ENCODE measurements around the gene TCF3.
"Not testable (repeated sequence)": the region's sequence is repeated elsewhere in the genome, so short reads cannot be mapped to it uniquely, and the experiment has no call there.

Gene TCF3

DNA sequence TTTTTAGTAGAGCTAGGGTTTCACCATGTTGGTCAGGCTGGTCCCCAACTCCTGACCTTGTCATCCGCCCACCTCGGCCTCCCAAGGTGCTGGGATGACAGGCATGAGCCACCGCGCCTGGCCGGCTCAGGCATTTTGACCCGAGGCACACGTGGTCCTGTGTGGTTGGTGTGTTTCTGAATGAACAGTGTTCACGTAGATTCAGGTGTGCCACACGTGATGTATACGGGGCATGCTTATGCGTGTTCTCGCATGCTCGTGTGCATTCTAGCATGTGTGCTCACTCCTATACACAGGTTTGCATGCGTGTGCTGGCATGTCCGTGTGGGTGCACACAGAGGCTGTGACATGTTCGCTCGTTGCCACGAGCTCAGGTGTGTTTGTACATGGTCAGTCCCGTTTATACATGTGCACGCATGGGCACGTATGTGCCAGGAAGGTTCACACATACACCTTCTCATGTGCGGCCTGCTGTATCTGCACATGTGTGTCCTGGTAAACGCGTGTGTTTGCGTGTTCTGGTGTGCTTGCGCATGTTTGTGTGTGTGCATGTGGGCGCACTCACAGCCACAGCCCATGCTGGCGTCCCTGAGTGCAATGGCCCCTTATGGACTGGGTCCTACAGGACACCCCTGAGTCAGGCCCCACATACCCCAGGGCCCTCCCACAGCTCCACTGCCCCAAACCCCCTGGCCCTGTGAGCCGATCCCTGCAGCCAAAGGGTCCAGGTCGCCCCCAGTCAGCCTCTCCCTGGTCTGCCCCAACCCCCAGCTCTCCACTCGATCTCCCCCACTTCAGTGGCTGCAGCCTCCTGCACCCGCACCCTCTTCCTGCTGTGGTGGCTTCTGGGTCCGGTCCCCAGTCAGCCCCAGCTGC lies 20.6 kb upstream of the TCF3 start:
- no peak for DNase-seq (ENCODE audit: low read depth, low spot score)

DNA sequence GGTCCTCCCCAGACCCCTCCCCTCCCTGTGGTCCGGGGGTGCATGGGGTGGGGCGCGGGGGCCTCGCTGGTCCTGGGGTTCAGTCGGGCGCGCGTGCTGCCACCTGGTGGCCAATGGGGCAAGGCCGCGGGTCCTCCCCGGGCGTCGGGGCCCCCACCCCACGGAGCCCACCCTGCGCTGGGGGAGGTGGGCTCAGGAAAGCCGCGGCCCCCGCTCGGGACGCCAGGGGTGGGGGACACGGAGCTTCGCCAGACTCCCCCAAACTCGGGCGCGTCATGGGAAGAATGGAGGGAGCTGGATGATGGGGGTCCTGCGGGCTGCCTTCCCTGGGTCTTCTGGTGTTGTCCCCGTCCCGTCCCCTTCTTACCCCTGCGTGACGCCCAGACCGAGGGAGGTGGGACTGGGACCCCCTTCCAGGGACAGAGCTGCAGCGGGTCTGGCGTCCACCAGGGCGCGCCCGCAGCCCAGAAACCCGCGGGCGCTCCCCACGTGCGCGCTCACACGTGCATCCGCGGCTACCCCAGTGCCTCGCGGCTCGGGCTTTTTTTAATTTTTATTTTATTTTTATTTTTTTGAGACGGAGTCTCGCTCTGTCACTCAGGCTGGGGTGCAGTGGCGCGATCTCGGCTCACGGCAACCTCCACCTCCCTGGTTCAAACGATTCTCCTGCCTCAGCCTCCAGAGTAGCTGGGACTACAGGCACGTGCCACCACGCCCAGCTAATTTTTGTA lies 19.8 kb upstream of the TCF3 start:
- DNase-seq (ENCODE audit: low read depth, low spot score): no peak

DNA sequence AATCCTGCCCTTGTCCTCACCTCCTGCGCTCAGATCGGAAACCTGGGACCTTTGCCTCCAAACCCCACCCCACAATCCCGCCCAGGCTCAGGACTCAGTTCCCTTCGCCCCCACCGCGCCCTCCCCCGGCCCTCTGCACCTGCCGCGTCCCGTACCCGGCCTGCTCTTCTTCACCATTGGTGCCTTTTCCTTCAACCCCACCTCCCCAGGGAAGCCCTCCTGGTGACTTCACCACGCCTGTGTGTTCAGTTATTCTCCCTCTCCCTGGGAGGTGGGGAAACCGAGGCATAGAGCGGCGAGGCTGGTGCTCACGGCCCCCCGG lies 19.3 kb upstream of the TCF3 start:
- DNase-seq (ENCODE audit: low read depth, low spot score): no peak

DNA sequence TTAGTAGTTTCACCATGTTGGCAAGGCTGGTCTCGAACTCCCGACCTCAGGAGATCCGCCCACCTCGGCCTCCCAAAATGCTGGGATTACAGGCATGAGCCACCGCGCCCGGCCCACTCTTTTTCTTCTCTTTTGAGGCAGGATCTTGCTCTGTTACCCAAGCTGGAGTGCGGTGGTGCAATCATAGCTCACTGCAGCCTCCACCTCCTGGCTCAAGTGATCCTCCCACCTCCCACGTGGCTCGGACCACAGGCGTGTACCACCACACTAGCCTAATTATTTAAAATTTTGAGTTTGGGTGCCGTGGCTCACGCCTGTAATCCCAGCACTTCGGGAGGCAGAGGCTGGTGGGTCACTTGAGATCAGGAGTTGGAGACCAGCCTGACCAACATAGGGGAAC lies 18.3 kb upstream of the TCF3 start:
- not testable (repeated sequence) for DNase-seq (ENCODE audit: low read depth, low spot score)

DNA sequence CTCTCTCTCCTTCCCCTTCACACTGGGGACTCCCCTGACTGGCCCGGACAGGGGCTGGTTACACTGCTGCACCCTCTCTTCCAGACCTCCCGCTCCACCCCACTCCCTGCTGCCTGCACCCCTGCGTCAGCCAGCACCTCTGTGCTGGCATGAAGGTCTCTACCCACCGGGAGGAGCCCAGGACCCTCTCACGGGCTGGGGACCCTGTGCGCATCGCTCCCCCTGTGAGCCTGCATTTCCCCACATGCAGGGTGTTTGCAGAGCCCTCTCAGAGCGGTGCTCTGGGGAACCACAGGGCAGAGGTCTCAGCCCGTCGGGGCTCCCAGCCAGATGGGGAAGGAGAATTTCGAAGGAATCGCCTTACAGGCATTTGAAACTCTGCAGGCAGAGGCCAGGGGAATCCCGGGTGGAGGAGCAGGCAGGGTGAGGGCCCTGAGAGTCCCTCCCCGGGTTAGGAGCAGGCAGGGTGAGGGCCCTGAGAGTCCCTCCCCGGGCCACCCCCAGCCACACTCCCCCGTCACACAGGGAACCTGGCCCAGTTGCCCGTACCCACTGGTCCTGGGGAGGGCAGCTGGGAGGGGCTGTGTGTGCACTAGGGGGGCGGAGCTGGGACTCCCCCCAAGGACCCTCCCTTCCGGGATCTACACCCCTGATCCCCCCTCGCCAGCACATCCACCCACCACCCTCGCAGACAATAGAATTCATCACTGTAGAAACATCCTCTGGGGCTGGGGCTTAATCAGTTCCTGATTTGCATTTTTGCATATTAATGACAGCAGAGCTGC lies 16.3 kb upstream of the TCF3 start:
- no peak for DNase-seq (ENCODE audit: low read depth, low spot score)

DNA sequence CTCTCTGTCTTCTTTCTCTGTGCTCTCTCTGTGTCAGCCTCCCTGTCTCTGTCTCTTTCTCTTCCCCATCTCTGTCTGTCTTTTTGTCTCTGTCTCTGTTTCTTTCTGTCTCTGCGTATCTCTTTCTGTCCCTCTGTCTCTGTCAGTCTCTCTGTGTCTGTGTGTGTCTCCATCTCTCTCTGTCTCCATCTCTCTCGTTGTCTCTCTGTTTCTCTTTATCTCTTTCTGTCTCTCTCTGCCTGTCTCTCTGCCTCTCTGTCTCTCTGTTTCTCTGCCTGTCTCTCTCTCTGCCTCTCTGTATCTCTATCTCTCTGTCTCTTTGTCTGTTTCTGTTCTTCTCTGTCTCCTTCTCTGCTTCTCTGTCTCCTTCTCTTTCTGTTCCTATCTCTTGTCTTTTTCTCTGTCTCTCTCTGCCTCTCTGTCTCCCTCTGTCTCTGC lies 15.7 kb upstream of the TCF3 start:
- DNase-seq (ENCODE audit: low read depth, low spot score): no peak

DNA sequence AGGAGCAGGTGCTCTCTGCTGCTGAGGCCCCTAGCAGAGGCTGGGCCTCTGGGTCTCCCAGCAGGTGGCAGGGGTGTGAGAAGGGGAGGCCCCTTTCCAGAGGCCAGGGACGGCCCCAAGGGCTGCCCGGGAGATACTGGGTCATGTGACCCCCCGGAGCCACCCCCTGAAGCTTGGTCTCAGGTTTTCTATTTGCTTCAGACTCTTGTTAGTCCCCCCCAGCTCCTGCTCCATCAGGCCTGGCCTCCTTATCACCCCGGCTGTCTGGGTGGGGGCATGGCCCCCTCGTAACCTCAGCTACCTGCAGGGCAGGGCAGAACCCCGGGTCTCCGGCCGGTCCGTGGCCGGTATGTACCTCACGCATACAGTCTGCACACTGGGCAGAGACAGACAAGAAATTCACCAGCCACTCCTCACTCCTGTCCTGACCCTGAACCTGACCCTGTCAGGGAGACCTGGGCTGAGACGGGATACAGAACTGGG lies 13.2 kb upstream of the TCF3 start:
- DNase-seq (ENCODE audit: low read depth, low spot score): no peak

DNA sequence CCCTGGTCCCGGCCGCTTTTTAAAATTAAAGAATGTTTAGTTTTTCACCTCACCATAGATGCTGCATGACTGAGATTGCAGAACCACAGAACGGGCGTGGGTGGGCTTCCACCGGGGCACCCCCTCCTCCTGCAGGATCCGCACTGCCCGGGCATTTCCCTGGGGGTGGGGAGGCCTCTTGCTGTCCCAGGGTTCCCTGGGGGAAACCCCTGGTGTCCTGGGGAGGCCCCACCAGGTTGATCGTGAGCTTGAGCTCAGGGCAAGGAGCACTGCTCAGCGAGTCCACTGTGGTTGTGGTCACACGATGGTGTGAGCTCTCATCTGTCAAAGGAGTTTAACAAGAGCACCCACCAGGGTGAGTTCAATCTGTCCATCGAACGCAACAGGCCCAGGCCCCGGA lies 11.4 kb upstream of the TCF3 start:
- no peak for DNase-seq (ENCODE audit: low read depth, low spot score)

DNA sequence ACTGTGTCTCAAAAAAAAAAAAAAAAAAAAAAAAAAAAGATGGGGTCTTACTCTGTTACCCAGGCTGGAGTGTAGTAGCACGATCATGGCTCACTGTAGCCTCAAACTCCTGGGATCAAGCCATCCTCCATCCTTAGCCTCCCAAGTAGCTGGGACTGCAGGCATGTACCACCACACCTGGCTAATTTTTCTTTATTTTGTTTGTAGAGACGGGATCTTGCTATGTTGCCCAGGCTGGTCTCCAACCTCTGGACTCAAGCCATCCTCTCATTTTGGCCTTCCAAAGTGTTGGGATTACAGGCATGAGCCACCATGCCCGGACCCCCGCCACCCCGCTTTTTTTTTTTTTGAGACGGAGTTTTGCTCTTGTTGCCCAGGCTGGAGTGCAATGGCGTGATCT lies 10.8 kb upstream of the TCF3 start:
- not testable (repeated sequence) for DNase-seq (ENCODE audit: low read depth, low spot score)

DNA sequence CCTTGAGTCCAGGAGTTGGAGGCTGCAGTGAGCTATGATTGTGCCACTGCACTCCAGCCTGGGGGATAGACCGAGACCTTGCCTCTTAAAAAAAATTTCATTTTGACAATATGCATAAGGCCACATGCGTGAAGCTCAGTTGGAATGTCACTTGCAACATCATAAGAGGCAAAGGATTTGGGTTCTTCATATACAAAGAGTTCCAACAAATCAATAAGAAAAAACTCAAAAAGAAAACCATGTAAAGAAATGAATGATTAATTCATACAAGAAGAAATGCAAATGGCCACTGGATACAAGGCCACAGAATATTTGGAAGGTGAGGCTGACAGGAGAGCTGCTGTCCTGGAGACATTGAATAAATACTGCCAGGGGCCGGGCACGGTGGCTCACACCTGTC lies 9.6 kb upstream of the TCF3 start:
- no peak for DNase-seq (ENCODE audit: low read depth, low spot score)

DNA sequence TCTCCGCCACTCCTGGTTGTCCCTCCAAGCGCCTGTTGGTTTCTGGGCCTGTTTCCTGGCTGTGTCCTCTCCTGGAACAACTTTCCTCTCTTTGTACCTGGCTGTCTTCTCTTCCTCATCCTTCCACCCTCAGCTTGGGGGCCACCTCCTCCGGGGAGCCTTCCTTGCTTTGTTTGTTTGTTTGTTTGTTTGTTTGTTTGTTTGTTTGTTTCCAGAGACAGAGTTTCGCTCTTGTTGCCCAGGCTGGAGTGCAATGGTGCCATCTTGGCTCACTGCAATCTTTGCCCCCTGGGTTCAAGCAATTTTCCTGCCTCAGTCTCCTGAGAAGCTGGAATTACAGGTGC lies 6.6 kb upstream of the TCF3 start:
- no peak for DNase-seq (ENCODE audit: low read depth, low spot score)

DNA sequence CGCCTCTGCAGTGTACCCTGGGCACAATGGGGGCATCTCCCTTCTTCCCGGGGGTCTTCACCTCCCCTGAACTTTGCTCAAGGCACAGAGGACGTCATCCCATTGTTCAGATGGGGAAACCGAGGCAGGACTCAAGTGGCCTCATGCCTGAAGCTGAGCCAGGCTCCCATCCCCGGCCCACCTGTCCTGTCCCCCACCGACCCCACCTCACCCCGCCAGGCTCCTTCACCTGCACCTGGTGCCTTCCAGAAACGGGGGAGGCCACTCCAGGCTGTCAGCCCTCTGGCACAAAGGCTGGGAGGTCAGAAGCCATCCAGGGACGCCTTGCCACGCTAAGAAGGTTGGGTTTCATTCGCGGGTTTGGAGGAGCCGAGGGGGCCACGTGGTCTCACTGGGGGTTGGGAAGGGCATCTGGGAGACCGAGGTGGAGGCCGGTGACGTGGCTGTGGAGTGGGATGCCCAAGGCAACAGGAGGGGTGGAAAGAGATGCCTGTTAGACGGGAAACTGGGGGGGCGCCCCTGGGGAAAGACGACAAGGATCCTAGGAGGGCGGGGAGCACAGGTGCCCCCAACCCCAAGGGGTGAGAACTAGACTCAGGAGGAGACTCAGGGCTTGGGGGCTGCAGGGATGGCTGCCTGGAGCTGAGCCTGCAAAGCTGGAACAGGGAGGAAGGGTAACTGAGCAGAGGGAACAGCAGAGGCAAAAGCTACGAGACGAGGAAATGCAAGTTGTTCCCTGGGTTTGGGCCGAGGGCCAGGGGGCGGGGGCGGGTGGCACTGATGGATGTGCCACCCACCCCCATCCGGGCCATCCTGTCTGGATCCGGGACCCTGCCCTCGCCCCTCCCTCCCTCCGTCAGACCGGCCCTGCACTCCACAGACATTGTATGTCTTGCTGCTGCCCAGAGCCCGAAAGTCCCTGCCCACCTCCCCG lies 6.0 kb upstream of the TCF3 start:
- no peak for DNase-seq (ENCODE audit: low read depth, low spot score)

DNA sequence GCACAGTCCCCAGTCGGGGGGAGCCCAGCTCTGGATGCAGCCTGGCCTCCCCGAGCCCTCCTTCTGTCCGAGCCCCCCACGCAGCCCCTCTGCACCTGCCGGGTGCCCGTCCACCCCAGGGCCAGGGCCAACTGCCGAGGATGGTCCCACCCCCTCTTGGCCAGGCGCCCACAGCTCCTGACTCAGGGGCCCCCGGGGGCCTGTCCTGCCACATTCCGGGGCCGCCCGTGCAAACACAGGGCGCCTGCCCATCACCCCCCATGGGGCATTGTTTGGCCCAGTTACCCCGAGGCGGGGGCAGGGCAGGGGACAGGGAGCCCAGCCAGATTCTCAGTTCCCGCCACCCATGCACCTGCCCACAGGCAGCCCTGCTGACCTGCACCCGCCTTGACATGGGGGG lies 5.3 kb upstream of the TCF3 start:
- no peak for DNase-seq (ENCODE audit: low read depth, low spot score)

DNA sequence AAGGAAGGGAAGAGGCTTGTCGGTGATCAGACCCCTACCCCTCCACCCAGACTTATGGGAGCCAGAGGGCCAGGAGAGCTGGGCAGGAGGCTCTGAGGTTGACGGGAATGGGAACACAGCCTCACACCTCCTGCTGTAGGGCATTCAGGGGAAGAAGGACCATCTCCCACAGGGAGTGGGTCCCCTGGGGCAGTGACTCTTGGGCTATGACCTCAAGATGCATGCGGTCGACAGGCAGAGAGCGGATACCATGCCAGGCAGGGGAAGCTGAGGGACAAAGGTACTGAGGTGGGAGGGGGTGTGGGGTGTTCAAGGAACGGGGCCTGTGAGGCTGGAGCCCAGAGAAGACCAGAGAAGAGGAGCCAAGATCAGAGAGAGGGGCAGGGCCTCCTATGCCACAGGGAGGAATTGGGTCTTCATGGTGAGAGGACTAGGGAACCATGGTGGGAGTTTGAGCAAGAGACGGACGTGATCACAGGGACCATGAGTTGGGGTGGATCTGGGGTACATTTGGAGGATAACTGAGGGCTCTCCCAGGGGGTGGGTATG lies 4.6 kb upstream of the TCF3 start:
- DNase-seq (ENCODE audit: low read depth, low spot score): no peak

DNA sequence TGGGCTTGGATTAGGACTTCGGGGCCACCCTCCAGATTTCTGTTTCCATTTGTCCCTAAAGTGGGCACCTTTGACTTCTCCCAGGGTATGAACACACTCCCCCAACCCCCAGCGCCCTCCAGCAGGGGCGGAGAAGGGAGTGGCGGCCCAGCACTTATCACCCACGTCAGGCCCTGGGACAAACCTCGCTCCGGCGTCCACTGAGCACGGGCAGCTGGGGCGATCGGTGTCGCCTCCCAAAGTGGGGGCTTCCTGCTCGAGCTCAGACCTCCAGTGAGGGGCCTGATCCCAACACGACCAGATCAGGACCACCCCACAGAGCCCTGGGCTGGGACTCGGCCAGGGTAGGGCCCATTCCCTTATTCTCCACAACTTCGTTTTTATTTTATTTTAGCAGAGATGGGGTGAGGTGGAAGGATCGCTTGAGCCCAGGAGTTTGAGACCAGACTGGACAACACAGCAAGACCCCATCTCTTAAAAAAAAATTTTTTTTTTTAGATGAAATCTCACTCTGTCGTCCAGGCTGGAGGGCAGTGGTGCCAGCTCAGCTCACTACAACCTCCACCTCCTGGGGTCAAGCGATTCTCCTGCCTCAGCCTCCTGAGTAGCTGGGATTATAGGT lies 3.7 kb upstream of the TCF3 start:
- DNase-seq (ENCODE audit: low read depth, low spot score): no peak

DNA sequence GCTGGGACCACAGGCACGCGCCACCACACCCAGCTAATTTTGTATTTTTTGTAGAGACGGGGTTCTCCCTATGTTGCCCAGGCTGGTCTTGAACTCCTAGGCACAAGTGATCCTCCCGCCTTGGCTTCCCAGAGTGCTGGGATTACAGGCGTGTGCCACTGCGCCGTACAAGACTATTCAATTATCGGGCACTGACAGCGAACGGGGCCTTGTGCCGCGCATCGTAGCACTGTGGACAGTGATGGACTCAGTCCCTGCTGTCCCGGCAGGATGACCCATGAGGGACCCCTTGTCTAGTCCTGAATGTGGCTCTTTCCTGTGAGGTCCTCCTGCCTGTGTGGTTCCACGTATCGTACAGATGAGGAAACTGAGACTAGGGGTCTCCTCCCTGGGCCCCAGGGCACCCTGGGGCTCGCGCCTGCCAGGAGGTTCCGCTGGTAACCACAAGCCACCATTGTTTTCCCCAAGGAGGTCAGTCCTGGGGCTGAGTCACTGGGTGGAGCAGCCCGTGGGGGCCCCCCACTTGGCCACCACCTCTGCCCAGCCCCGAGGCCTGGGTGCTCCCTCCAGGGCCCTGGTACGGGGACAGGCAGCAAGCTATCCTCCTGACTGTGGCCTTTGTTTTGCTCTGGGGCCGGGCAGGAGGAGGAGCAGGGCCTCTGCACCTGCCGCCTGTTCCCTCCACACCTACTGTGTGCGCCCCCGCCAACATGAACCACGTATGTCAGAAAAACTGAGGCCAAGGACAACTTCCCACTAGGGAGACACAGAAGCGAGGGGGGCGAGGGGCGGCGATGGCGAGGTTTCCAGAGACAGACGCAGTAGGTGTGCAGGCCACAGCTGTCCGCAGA lies 2.9 kb upstream of the TCF3 start:
- no peak for DNase-seq (ENCODE audit: low read depth, low spot score)

DNA sequence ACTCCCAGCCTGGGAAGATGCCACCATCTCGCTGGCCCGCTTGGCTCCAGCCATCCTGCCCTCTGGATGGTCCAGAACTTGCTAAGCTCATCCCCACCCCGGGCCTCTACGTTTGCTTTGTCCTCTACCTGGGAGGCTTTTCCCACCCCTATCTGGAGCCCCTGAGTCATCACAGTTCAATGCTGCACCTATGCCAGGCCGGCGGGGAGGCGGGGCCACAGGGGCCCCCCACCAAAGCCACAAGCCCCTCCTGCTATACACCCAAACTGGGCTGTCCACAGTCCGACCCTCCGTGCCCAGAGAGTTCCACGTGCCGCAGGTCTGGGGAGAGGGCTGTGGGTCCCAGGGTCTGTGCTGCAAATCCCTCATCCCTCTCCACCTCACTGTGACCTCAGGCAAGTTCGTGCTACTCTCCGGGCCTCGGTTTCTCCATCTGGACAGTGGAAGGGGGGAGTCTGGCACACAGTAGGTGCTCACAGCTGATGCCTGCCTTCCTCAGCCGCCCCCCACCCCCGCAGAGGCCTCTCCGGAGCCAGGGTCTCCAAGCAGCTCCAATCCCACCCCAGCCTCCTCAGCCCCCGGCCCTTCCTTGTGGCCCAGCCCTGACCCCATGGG lies 1.9 kb upstream of the TCF3 start:
- no peak for DNase-seq (ENCODE audit: low read depth, low spot score)

DNA sequence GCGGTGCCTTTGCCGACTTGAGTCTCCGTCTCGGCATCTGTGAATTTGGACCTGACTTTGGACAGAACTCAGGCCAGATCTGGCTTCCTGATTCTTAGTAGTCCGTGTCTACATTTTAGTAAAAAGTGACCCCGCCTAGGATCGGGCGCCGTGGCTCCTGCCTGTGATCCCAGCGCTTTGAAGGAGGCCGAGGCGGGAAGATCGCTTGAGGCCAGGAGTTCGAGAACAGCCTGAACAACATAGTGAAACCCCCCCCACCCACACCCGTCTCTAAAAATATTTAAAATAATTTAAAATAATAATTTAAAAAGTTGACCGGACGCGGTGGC lies 849 bp upstream of the TCF3 start:
- no peak for DNase-seq (ENCODE audit: low read depth, low spot score)

DNA sequence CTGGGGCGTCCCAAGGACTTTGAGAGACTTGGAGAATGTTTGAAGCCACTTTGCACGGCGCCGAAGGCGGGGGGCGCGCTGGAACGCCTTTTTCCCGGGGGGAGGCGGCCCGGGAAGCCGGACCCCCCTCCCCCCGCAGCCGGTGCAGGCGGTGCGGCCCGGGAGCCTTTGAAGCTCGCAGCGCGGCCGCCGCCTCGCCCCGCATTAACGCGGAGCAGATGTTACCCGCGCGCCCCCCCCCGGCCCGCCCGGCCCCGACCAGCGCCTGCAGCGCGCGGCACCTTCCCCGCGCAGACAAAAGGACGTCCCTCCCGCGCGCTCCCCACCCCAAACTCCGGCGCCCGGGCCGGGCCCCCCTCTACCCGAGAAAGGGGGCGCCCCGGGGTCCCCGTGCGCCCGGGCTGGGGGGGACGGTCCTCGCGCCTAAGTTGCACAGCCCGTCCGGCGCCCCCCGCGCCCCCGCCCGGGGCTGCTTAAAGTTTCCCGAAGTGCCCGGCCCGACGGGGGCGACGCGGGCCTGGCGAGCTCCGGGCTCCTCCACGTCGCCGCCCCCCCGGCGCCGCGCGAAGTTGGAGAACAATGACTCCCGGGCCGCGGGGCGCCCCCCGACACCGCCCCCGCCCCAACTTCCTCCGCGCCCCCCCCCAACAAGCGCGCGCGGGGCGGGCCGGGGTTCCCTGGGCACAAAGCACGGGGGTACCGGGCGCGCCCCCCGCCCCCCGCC lies 685 bp downstream of the TCF3 start:
- DNase-seq (ENCODE audit: low read depth, low spot score): no peak

Measured in activated naive CD8-positive, alpha-beta T cell treated with anti-CD3 and anti-CD28 coated beads, Interleukin-2, amount 50 U/mL, for 16 hours (primary cell).